Testis (tissue), 3 donors: ENCODE measurements around the gene ISYNA1. TPM values are rescaled to one million over a fixed set of nuclear protein-coding genes. Genes with fewer than 3 reads are reported as not detected.
"Not testable (repeated sequence)": the region's sequence is repeated elsewhere in the genome, so short reads cannot be mapped to it uniquely, and the experiment has no call there.

Experiments
- DNase-seq: peaks from one replicate; pipeline ENCODE4 v3.0.0-alpha.2; 2019
- H3K27ac ChIP-seq, 2 donors: fragments of 200-600 bp; sonication (generic); one replicate each; pipeline ENCODE4 v1.5.1; 2019
- H3K27me3 ChIP-seq: fragments of 200-600 bp; sonication (generic); one replicate; pipeline ENCODE4 v1.5.1; 2019
- H3K36me3 ChIP-seq: fragments of 200-600 bp; sonication (generic); one replicate; pipeline ENCODE4 v1.5.1; 2017; ENCODE audit warnings: low read depth; ENCODE audit errors: missing control alignments
- H3K4me1 ChIP-seq: fragments of 200-600 bp; sonication (generic); one replicate; pipeline ENCODE4 v1.5.1; 2019
- H3K4me3 ChIP-seq, 2 donors: fragments of 200-600 bp; sonication (generic); one replicate each; pipeline ENCODE4 v1.5.1; 2017 to 2019
- H3K9me3 ChIP-seq: fragments of 200-600 bp; sonication (generic); one replicate; pipeline ENCODE4 v1.5.1; 2017
- POLR2A ChIP-seq: fragments of 450-650 bp; IDR thresholded peaks from one replicate; pipeline ENCODE4 v1.6.1; 2017; ENCODE audit warnings: antibody characterized with exemption, mild to moderate bottlenecking, moderate library complexity
- WGBS, 2 donors: methylation state at CpG; one replicate each; pipeline ENCODE4 v1.1.5; 2018; 5-methylcytosine and 5-hydroxymethylcytosine counted together
- intact Hi-C: fragments of 100-400 bp; cut with DNase I; formaldehyde crosslinking; loops from one replicate; pipeline ENCODE4 v1.15.1; 2023; ENCODE audit warnings: low total_unique reads
- polyA plus RNA-seq: library from polyadenylated mRNA; stranded (reverse); fragments of 350-450 nt; fragmentation: Illumina TruSeq; extraction: RNeasy Lipid Tissue Mini Kit (QIAGEN cat#74804); gene quantifications from one replicate; pipeline ENCODE4 v1.2.3, GENCODE V29; 2014; ENCODE audit warnings: low read depth, low replicate concordance; ENCODE audit not compliant: insufficient read depth
- total RNA-seq, 2 donors: library from RNA; depleted of rRNA; stranded (reverse); fragments of >200 nt; gene quantifications; one replicate each; pipeline ENCODE4 v1.2.3, GENCODE V29; 2016
- TF ChIP-seq, protein P1 (sequence below), 3 experiments: fragments of 450-650 bp in 2 of 3; fragments of 200-600 bp in 1 of 3; sonication (generic) in 1 of 3; IDR thresholded peaks; one replicate each; pipeline ENCODE4 v1.5.1; 2016 to 2019; ENCODE audit warnings: antibody characterized with exemption in 3 of 3, mild to moderate bottlenecking in 2 of 3, moderate library complexity in 1 of 3

The ISYNA1 gene
- total and polyA plus RNA-seq, 3 donors from 2014 or later: 493 to 1,122 (median 1,000) TPM

DNA sequence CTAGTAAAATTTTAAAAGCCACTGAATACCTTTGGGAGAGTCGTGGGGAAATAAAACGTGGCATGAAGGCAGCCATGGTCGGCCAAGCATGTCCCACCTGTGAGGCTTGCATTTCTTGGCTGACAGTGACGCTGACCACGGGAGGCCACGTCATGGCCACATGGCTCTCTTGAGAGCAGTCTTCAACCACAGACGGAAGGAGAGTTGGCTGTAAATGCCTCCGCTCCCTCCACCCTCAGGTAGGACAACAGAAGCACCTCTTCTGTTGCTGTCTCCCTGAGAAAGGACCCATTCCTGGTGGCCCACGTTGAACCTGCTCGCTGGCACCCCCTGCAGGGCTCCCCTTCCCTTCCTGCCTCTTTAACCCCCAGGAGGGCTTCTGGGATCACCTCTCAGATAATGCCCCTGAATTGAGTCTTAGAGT is 29.9 kb downstream of the ISYNA1 start:
- Histone ChIP-seq H3K27me3 (no peaks in the 10 kb centered on the region), H3K4me3 (no peak overlapping the region), H3K27ac (no peak overlapping the region), H3K4me1 (peaks cover 3% of the 10 kb centered on the region), H3K9me3 (no peaks in the 10 kb centered on the region), H3K36me3 (no peaks in the 10 kb centered on the region)
- TF ChIP-seq, protein P1, sequence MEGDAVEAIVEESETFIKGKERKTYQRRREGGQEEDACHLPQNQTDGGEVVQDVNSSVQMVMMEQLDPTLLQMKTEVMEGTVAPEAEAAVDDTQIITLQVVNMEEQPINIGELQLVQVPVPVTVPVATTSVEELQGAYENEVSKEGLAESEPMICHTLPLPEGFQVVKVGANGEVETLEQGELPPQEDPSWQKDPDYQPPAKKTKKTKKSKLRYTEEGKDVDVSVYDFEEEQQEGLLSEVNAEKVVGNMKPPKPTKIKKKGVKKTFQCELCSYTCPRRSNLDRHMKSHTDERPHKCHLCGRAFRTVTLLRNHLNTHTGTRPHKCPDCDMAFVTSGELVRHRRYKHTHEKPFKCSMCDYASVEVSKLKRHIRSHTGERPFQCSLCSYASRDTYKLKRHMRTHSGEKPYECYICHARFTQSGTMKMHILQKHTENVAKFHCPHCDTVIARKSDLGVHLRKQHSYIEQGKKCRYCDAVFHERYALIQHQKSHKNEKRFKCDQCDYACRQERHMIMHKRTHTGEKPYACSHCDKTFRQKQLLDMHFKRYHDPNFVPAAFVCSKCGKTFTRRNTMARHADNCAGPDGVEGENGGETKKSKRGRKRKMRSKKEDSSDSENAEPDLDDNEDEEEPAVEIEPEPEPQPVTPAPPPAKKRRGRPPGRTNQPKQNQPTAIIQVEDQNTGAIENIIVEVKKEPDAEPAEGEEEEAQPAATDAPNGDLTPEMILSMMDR (IDR thresholded peaks at IDR 0.05): peak in 1 of 3 experiments; percentile 14
- no peak for TF ChIP-seq POLR2A
- 63 to 70% methylated on average over 10 of the region's 10 CpGs for WGBS, 2 donors
- no peak for DNase-seq
- intact Hi-C loops: no loop called here

DNA sequence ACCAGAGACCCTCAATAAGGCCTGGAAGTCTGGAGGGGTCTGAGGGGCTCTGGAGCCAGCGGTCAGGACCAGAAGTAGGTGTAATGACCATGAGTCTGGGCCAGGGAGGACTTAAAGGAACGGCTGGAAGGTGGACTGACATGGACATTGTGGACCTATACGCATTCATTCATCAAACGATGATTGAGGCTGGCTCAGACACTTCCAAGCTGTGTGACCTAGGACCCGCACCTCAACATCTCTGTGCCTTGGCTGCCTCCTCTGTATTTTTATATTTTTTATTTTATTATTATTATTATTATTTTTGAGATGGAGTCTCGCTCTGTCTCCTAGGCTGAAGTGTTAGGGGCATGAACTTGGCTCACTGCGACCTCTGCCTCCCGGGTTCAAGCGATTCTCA is 31.2 kb downstream of the ISYNA1 start:
- WGBS, 2 donors: 89 to 93% methylated on average over 9 of the region's 9 CpGs
- no peaks in the 10 kb centered on the region for H3K36me3 ChIP-seq
- no peak for DNase-seq
- TF ChIP-seq, protein P1 (IDR thresholded peaks at IDR 0.05): no peak
- TF ChIP-seq POLR2A: no peak
- no peaks in the 10 kb centered on the region for H3K9me3 ChIP-seq
- no peak overlapping the region for H3K4me3 ChIP-seq
- H3K27me3 ChIP-seq: no peaks in the 10 kb centered on the region
- peaks cover 16% of the 10 kb centered on the region for H3K4me1 ChIP-seq
- H3K27ac ChIP-seq: no peak overlapping the region
- intact Hi-C loops: no loop called here

DNA sequence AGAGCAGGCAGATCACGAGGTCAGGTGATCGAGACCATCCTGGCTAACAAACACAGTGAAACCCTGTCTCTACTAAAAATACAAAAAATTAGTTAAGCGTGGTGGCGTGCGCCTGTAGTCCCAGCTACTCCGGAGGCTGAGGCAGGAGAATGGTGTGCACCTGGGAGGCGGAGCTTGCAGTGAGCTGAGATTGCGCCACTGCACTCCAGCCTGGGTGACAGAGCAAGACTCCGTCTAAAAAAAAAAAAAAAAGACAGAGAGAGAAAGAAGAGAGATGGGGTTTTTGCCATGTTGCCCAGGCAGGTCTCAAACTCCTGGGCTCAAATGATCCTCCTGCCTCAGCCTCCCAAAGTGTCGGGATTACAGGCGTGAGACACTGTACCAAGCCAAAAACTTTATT is 32.2 kb downstream of the ISYNA1 start:
- H3K4me3 ChIP-seq, H3K36me3 ChIP-seq, H3K27me3 ChIP-seq, DNase-seq, H3K9me3 ChIP-seq, intact Hi-C loops, H3K27ac ChIP-seq: not testable (repeated sequence)
- WGBS, 2 donors: 93 to 95% methylated on average over 9 to 11 of the region's 11 CpGs
- peaks cover 19% of the 10 kb centered on the region for H3K4me1 ChIP-seq

DNA sequence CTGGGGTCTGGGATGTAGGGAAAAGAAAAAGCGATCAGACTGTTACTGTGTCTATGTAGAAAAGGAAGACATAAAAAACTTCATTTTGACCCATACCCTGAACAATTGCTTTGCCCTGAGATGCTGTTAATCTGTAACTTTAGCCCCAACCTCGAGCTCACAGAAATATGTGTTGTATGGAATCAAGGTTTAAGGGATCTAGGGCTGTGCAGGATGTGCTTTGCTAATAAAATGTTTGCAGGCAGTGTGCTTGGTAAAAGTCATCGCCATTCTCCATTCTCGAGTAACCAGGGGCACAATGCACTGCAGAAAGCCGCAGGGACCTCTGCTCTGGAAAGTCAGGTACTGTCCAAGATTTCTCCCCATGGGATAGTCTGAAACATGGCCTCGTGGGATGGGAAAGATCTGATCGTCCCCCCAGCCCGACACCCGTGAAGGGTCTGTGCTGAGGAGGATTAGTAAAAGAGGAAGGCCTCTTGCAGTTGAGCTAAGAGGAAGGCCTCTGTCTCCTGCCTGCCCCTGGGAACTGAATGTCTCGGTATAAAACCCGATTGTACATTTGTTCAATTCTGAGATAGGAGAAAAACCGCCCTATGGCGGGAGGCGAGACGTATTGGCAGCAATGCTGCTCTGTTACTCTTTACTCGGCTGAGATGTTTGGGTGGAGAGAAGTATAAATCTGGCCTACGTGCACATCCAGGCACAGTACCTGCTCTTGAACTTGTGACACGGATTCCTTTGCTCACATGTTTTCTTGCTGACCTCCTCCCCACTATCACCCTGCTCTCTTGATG is 35.3 kb downstream of the ISYNA1 start:
- Histone ChIP-seq H3K4me1 (peaks cover 28% of the 10 kb centered on the region), H3K27ac (peak overlapping the region; percentile 1 to 45)
- H3K9me3 ChIP-seq, H3K27me3 ChIP-seq, H3K36me3 ChIP-seq, intact Hi-C loops, DNase-seq, H3K4me3 ChIP-seq: not testable (repeated sequence)
- WGBS, 2 donors: 52 to 53% methylated on average over 17 to 18 of the region's 18 CpGs

DNA sequence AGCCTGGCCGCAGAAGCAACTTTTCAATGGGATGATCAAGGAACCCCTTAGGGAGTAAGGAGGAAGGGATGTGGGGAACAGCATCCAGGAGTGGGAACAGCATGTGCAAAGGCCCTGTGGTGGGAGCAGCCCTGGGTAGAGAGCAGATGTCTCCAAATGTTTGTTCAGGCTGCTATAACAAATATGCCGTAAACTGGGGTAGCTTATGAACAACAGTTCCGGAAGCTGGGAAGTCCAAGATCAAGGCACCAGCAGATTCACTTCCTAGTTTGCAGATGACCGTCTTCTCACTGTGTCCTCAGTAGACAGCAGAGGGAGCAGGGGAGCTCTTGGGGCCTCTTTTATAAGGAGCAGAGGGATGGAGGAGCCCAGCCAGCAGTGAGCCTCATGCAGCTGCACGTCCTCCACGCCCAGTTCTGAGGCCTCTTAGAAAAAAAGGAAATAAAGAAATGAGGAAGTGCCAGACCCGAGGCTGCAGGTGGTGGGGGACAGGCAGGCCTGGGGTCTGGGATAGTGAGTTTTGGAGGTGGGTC is 36.3 kb downstream of the ISYNA1 start:
- 58 to 63% methylated on average over 7 of the region's 7 CpGs for WGBS, 2 donors
- H3K27ac ChIP-seq: peak overlapping the region in 1 of 2 donors; percentile 45
- intact Hi-C loops: no loop called here
- TF ChIP-seq POLR2A: no peak
- TF ChIP-seq, protein P1 (IDR thresholded peaks at IDR 0.05): peak in 1 of 3 experiments; percentile 35
- peak; percentile 84 for DNase-seq
- H3K4me1 ChIP-seq: peaks cover 37% of the 10 kb centered on the region
- no peaks in the 10 kb centered on the region for H3K27me3 ChIP-seq
- no peaks in the 10 kb centered on the region for H3K36me3 ChIP-seq
- H3K4me3 ChIP-seq: no peak overlapping the region
- H3K9me3 ChIP-seq: no peaks in the 10 kb centered on the region
